ENCODE results near the gene MOB3A.

DNA sequence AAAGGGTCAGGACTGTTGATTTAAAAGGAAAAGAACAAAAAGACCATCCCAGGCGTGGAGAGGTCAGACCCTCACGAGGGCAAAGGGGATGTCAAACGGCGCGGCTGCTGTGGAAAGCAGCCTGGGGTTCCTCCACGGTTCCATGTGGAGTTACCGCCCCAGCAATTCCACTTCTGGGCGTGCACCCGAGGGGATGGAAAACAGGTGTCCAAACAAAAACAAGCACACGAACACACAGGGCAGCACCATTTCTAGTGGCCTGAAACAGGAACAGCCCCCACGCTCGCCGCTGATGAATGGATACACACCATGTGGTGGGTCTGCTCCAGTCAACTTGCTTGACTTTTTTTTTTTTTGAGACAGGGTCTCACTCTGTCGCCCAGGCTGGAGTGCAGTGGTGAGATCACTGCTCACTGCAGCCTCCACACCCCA, 44.0 kb upstream of the MOB3A start:
- no peak for TF ChIP-seq BHLHE40 (IDR thresholded peaks at IDR 0.05; ENCODE audit: borderline replicate concordance)
- TF ChIP-seq HDGF (IDR thresholded peaks at IDR 0.05; ENCODE audit: borderline replicate concordance), result no peak
- TF ChIP-seq SP1 (IDR thresholded peaks at IDR 0.05), result no peak
- no peak for TF ChIP-seq FOXM1 (IDR thresholded peaks at IDR 0.05; ENCODE audit: borderline replicate concordance)

Measured in HEK293T (cell line).